Central memory CD8-positive, alpha-beta T cell (primary cell): ENCODE data around the gene KLHL29.
"Not testable (repeated sequence)": the region's sequence is repeated elsewhere in the genome, so short reads cannot be mapped to it uniquely, and the experiment has no call there.

Experiments
- ATAC-seq: fragments of 150-1000 bp; cut with Tn5 transposase; replicated peaks from 2 replicates; pipeline ENCODE4 v1.10.0; 2022; ENCODE audit warnings: mild to moderate bottlenecking, moderate FRiP score, moderate number of reproducible peaks; ENCODE audit not compliant: poor library complexity, severe bottlenecking; ENCODE audit errors: extremely low read depth
- DNase-seq, 2 donors: peaks; one replicate each; pipeline ENCODE4 v3.0.0; 2021; ENCODE audit warnings: low spot score in 2 of 2
- H3K27ac Mint-ChIP-seq: one replicate; pipeline ENCODE4 v1.8.0; 2022; ENCODE audit warnings: low read depth, mild to moderate bottlenecking, moderate library complexity, mixed read lengths
- H3K27me3 Mint-ChIP-seq: one replicate; pipeline ENCODE4 v1.8.0; 2022; ENCODE audit warnings: mixed read lengths
- H3K36me3 Mint-ChIP-seq: one replicate; pipeline ENCODE4 v1.8.0; 2022; ENCODE audit warnings: mild to moderate bottlenecking, moderate library complexity, mixed read lengths; ENCODE audit not compliant: insufficient read depth
- H3K4me1 Mint-ChIP-seq: one replicate; pipeline ENCODE4 v1.8.0; 2022; ENCODE audit warnings: mixed read lengths
- H3K4me3 Mint-ChIP-seq: one replicate; pipeline ENCODE4 v1.8.0; 2022; ENCODE audit warnings: mild to moderate bottlenecking, moderate library complexity, mixed read lengths
- H3K9me3 Mint-ChIP-seq: one replicate; pipeline ENCODE4 v1.8.0; 2022; ENCODE audit warnings: mixed read lengths

The KLHL29 gene

DNA sequence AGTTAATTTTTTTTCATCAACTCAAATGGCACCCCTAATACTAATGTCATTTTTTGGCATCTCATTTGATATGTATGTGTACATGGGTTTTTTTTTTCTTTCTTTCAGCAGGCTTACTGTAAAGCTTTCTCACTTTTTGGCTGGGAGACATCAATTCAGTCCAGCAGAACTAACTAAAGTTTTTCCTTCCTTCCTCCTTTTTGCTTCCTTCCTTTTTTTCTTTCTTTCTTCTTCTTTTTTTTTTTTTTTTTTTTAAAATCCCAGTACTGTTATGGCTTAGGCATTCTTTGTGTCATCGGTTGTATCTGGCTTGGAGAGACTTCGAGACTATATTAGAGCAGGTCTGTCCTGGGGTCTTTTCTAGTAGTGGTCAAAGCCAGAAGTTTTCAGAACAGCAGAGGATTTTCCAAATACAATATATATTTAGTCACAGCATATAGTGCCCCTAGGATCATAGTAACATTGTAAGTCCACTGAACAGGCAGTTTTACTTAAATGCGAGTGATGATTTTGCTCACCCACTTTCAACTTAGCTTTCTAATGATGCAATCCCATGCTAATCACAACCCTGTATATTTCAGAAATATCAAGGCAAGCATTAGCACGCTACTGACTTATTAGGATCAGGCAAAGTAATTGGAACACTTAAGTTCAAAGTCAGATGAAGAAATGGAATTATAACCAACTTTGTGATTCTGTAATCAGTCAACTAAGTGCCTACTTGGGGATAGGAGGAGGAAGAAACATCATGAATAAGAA is 4.0 kb downstream of the KLHL29 start:
- Mint-ChIP-seq H3K27me3 (peaks cover 84% of the 10 kb centered on the region), H3K4me1 (peaks cover 12% of the 10 kb centered on the region)

DNA sequence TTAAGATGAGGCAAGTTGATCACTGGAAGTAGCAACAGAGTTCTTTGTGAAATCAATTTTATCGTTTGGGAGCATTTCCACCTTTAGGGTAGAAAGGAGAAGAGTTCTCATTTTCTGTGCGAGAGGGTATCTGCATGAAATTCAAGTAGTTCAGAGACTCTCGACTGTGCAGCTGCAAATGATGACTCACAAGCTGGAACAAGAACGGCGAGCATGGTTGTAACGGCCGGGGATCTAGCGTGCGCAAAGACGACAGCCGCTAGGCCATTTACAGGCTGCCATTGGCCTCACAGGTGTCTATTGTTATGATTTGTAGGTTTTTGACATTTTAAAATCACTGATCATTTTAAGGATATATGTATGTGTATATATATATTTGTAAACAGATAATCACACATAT is 5.2 kb downstream of the KLHL29 start:
- Mint-ChIP-seq H3K27ac (no peak overlapping the region), H3K27me3 (peaks cover 88% of the 10 kb centered on the region), H3K9me3 (no peaks in the 10 kb centered on the region), H3K4me3 (no peak overlapping the region), H3K36me3 (peaks cover 2% of the 10 kb centered on the region), H3K4me1 (peaks cover 6% of the 10 kb centered on the region)
- DNase-seq (no peak), ATAC-seq (no peak)

More for the DNA sequence above, 4.0 kb downstream of the KLHL29 start:
- peaks cover 4% of the 10 kb centered on the region for H3K36me3 Mint-ChIP-seq
- ATAC-seq (no peak), DNase-seq (no peak)
- no peaks in the 10 kb centered on the region for H3K9me3 Mint-ChIP-seq
- no peak overlapping the region for H3K4me3 Mint-ChIP-seq
- H3K27ac Mint-ChIP-seq: no peak overlapping the region

DNA sequence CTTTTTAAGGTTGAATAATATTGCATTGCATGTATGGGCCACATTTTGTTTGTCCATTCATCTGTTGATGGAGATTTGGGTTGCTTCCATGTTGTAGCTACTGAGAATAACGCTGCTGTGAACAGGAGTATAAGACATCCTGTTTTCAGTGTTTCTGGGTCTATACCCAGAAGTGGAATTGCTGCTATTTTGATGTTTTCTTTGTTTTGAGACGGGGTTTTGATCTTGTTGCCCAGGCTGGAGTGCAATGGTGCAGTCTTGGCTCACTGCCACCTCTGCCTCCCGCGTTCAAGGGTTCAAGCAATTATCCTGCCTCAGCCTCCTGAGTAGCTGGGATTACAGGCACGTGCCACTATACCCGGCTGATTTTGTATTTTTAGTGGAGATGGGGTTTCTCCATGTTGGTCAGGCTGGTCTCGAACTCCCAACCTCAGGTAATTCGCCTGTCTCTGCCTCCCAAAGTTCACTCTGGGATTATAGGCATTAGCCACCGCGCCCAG is 6.3 kb downstream of the KLHL29 start:
- not testable (repeated sequence) for ATAC-seq, H3K4me1 Mint-ChIP-seq, H3K4me3 Mint-ChIP-seq, H3K27ac Mint-ChIP-seq, H3K36me3 Mint-ChIP-seq, DNase-seq, H3K9me3 Mint-ChIP-seq
- H3K27me3 Mint-ChIP-seq: peaks cover 88% of the 10 kb centered on the region

DNA sequence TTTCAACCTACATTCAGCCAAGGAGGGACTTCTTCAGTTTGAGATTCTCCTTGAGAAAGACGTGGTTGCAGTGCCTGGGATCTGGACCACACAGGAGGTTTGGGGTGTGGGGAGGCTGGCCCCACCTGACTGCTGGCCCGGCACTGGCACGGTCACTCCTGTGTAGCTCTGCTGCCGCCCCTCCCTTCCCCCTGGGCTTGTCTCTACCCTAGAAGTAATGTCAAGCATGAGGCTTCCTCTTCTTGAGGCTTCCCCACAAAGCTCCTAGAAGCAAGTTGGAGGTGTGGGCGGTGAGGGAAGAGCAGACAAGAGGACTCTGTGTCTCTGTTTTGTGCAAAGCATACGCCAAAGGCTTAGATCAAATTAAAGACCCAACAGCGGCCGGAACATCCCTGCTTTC is 8.7 kb downstream of the KLHL29 start:
- Mint-ChIP-seq H3K27me3 (peaks cover 70% of the 10 kb centered on the region), H3K4me3 (no peak overlapping the region), H3K9me3 (no peaks in the 10 kb centered on the region), H3K36me3 (peaks cover 2% of the 10 kb centered on the region), H3K4me1 (no peaks in the 10 kb centered on the region), H3K27ac (no peak overlapping the region)
- DNase-seq (no peak), ATAC-seq (no peak)

DNA sequence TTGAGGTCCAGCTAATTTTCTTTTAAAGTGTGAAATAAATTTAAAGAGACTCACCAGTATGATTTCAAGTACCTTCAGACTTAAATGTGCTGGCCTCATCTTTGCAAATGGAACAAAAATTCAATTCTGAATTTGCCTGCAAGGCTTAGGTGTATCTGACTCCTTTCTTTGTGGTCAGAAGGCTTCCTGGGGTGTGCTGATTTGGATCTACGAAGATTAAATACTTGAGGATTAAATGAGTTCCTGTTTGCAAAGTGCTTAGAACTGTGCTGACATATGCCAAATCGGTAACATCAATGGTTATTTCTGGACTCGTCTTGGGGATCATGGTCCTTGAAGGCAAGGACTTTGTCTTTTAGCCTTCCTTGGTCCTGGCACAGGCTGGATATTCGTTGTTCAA is 9.7 kb downstream of the KLHL29 start:
- Mint-ChIP-seq H3K9me3 (no peaks in the 10 kb centered on the region), H3K36me3 (peaks cover 2% of the 10 kb centered on the region), H3K27me3 (peaks cover 60% of the 10 kb centered on the region), H3K4me1 (no peaks in the 10 kb centered on the region), H3K27ac (no peak overlapping the region), H3K4me3 (no peak overlapping the region)
- ATAC-seq (no peak), DNase-seq (no peak)

DNA sequence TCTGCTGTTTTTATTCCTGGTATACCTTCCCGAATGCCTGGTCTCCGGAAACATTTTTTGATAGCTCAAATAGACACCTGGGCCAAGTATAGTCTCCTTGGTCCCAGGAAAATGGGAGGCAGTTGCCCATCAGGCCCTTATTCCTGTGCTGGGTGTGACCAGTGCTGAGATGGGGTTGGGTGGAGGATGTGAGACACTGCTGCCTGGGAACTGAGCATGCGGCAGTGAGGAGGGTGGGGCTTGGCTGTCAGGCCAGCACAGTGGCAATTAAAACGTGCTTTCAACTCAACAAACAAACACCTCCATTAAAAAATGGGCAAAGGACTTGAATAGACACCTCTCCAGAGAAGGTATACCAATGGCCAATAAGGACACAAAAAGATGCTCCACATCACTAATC is 12.5 kb downstream of the KLHL29 start:
- no peaks in the 10 kb centered on the region for H3K36me3 Mint-ChIP-seq
- no peaks in the 10 kb centered on the region for H3K9me3 Mint-ChIP-seq
- H3K27ac Mint-ChIP-seq: no peak overlapping the region
- no peaks in the 10 kb centered on the region for H3K4me1 Mint-ChIP-seq
- DNase-seq: no peak
- peaks cover 44% of the 10 kb centered on the region for H3K27me3 Mint-ChIP-seq
- H3K4me3 Mint-ChIP-seq: no peak overlapping the region
- ATAC-seq: no peak

DNA sequence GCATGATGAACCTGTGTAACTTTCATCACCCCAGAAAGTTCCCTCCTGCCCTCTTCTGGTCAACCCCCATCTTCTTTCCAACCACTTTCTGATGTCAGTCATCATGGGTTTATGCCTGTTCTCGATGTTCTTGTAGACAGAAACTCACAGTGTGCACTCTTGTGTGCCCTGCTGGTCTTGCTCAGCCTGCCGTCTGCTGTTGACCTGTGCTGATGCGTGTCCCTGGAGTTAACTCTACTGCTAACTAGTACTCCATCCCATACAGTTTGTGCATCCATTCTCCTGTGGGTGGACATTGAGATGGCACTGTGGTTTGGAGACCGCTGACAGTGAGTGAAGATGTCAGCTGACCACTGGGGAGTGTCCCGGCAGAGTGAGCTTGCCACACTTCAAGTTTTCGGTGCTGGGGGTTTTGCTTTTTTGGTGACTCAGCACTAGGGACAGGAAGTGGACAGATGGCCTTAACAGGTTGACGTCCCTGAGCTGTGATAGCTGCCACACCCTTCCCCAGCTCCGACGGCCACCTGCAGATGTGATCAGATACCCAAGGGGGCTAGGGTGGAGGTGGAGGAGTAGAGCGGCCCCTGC is 14.8 kb downstream of the KLHL29 start:
- no peaks in the 10 kb centered on the region for H3K4me1 Mint-ChIP-seq
- H3K27me3 Mint-ChIP-seq: peaks cover 22% of the 10 kb centered on the region
- DNase-seq (no peak), ATAC-seq (no peak)
- no peaks in the 10 kb centered on the region for H3K9me3 Mint-ChIP-seq
- no peak overlapping the region for H3K27ac Mint-ChIP-seq
- H3K4me3 Mint-ChIP-seq: no peak overlapping the region
- H3K36me3 Mint-ChIP-seq: no peaks in the 10 kb centered on the region

DNA sequence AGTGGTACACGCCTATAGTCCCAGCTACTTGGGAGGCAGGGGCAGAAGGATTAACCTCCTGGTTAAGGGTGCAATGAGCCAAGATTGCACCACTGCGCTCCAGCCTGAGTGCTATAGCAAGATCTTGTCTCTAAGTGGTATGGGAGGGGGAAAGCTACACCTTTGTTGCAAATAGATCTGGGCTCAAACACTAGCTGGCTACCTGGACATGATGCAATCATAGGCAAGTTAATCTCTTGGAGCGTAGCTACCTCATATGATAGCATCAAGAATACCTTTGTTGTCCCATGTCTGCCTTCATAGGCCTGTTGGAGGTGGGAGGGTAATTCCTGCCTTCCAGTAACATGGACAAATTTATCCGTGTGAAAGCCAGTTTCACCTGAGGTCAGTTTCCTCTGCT is 15.7 kb downstream of the KLHL29 start:
- Mint-ChIP-seq H3K4me3 (no peak overlapping the region), H3K27me3 (peaks cover 13% of the 10 kb centered on the region), H3K4me1 (no peaks in the 10 kb centered on the region), H3K9me3 (no peaks in the 10 kb centered on the region), H3K36me3 (no peaks in the 10 kb centered on the region), H3K27ac (no peak overlapping the region)
- no peak for DNase-seq
- ATAC-seq: no peak

DNA sequence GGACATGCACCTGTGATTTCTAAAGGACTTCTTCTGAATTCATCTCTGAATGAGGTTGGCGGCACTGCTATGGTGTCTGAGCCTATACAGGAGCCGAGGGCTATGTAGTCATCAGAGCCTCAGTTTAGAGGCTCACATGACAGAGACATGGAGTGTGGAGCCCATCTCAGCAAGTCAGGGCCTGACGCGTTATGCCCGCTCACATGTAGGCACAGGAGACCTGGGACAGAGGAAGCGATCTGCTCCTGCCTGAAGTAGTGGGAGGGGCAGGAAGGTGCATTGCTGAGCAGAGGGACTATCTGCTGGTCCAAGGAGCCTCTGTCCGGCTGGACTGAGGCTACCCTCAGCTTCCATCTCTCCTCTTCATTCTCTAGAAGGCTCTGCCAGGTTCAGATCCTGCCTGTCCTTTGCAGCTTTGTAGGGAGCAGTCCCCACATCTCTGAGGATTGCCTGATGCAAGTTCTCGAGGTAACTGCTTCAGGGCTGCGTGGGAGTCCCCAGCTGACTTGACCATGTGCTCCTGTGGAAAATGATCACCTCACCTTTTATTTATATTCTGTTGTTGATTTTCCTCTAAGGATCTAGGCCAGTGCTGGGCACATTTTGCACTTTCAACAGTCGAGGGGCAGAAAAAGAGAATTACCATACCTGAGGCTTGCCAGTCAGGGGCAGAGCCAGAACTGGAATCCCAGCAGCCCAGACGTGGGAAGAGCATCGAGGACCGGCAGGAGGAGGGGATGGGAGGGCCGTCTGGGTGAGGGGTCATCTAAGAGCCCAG is 16.6 kb downstream of the KLHL29 start:
- H3K36me3 Mint-ChIP-seq: no peaks in the 10 kb centered on the region
- H3K4me1 Mint-ChIP-seq: no peaks in the 10 kb centered on the region
- H3K4me3 Mint-ChIP-seq: no peak overlapping the region
- DNase-seq: no peak
- H3K27me3 Mint-ChIP-seq: peaks cover 13% of the 10 kb centered on the region
- ATAC-seq: no peak
- H3K9me3 Mint-ChIP-seq: no peaks in the 10 kb centered on the region
- no peak overlapping the region for H3K27ac Mint-ChIP-seq

DNA sequence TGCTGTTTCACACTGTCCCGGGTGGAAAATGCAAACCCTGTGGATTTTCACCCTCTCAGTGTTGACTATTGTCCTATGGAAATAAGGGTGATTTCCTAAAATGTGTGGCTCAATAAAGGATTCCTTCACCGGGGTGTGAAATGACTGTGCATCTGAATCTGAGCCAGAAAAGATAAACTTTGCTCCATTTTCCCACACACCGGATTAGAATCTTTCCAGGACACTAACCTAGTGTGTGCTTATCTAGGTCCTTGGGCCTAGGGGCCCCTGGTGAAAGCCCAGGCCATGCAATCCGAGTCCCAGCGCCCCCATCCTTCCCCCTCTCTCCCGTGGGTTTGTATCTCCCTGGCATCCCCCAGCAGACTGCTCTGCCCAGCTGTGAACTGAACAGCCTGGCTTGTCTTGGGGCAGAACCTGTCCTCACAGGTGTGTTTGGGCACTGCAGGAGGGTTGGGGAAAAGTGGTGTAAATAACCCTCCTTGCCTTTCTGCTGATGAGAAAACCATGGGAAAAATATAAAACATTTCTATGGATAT is 17.3 kb downstream of the KLHL29 start:
- Mint-ChIP-seq H3K4me1 (no peaks in the 10 kb centered on the region), H3K36me3 (no peaks in the 10 kb centered on the region), H3K27me3 (peaks cover 13% of the 10 kb centered on the region), H3K27ac (no peak overlapping the region), H3K9me3 (no peaks in the 10 kb centered on the region), H3K4me3 (no peak overlapping the region)
- no peak for DNase-seq
- no peak for ATAC-seq

DNA sequence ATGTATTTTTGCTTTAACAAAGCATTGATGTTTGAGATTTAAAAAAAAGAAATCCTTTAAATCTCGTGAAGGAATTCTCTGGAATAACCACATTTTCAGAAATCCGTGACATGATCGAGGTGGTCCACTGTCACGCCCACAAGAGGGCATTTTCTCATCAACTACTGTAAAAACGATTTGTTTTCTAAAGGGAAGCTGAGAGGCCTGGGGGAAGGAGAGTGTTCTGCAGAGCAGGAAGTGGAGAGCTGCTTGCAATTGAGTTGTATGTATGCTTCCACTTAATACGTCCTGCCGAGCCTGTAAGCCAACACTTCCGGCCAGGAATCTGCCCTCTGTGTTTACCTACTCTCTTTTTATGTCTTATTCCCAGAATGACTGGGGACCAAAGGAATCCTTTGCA is 19.4 kb downstream of the KLHL29 start:
- Mint-ChIP-seq H3K4me1 (no peaks in the 10 kb centered on the region), H3K27me3 (peaks cover 26% of the 10 kb centered on the region), H3K4me3 (no peak overlapping the region), H3K27ac (no peak overlapping the region), H3K9me3 (no peaks in the 10 kb centered on the region), H3K36me3 (no peaks in the 10 kb centered on the region)
- DNase-seq (no peak), ATAC-seq (no peak)

DNA sequence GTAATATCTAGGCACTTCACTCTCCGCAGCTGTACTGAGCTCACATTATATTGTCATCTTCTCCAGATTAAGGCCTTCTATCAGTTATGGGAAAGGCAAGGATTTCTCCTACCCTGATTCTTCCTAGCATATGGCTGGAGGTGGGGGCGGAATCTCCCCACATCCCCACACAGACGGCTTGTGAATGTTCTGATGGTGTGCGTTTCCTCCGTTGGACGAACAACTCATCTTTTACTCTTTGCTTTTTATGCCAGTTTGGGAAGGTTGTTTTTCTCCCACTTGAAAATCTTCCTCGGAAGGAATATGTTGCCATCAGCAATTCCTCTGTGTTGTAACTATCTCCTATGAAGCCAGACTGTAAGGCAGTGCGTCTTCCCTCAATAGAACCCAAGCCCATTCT is 24.3 kb downstream of the KLHL29 start:
- ATAC-seq (no peak), DNase-seq (no peak)
- Mint-ChIP-seq H3K27ac (no peak overlapping the region), H3K4me3 (no peak overlapping the region), H3K36me3 (no peaks in the 10 kb centered on the region), H3K27me3 (peaks cover 39% of the 10 kb centered on the region), H3K9me3 (no peaks in the 10 kb centered on the region), H3K4me1 (no peaks in the 10 kb centered on the region)
